Astrocyte of the spinal cord (primary cell): ENCODE results near the gene UBA1.

Experiments used
- DNase-seq: peaks from one replicate; pipeline ENCODE4 v3.0.0; 2011; ENCODE audit warnings: low read depth, low spot score
- H3K4me3 ChIP-seq: 2 replicates; pipeline ENCODE4 v1.5.1; 2011; ENCODE audit warnings: low read depth, mild to moderate bottlenecking, low read length, moderate library complexity
- CTCF ChIP-seq: IDR thresholded peaks from 2 replicates; pipeline ENCODE4 v1.5.1; 2012; ENCODE audit warnings: low read depth, mild to moderate bottlenecking, low read length, inconsistent platforms
- in situ Hi-C: cut with HindIII; loops from 2 replicates; pipeline ENCODE4 v1.10.0; 2017; ENCODE audit warnings: low sequenced_read_pairs

UBA1 gene

GRCh38 chrX:47222751-47223350, 29.2 kb downstream of the UBA1 start:
- in situ Hi-C loops: no loop called here
- H3K4me3 ChIP-seq: no peak overlapping the region
- no peak for TF ChIP-seq CTCF
- no peak for DNase-seq

GRCh38 chrX:47223476-47224250, 30.0 kb downstream of the UBA1 start:
- TF ChIP-seq CTCF: no peak
- H3K4me3 ChIP-seq: no peak overlapping the region
- in situ Hi-C loops: no loop called here
- DNase-seq: no peak

- no peak for DNase-seq
- no peak for TF ChIP-seq CTCF
- no peak overlapping the region for H3K4me3 ChIP-seq
- in situ Hi-C loops: no loop called here
Observed at GRCh38 chrX:47224266-47224895, 30.8 kb downstream of the UBA1 start.

- in situ Hi-C loops: no loop called here
- no peak for TF ChIP-seq CTCF
- DNase-seq: no peak
- no peak overlapping the region for H3K4me3 ChIP-seq
Observed at GRCh38 chrX:47224896-47225290, 31.3 kb downstream of the UBA1 start.

GRCh38 chrX:47226071-47226470, 32.4 kb downstream of the UBA1 start:
- TF ChIP-seq CTCF: no peak
- in situ Hi-C loops: no loop called here
- DNase-seq: no peak
- no peak overlapping the region for H3K4me3 ChIP-seq

GRCh38 chrX:47226531-47227333, 33.1 kb downstream of the UBA1 start:
- no peak for TF ChIP-seq CTCF
- in situ Hi-C loops: no loop called here
- no peak overlapping the region for H3K4me3 ChIP-seq
- DNase-seq: no peak
